ENCODE data around the gene THEM5.

The THEM5 gene

DNA sequence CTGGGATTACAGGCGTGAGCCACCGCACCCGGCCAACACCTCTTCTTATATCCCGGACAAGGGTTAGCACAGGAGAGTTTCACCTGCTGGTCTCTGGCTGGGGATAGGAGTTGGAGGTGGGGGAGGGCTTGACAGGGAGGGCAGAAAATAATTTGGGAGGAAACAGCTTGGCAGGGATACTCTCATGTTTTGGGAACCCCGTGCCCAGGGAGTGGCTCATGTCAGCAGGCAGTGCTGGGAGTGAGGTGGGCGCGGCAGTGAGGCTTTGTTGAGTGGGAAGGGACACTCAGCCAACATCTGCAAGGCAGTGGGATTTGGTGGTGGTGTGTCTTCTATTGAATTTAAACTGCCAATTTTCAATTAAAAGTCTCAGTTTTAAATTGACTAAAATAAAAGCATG is 1.1 kb upstream of the THEM5 start:
- H2AFZ ChIP-seq (ENCODE audit: low read length, unreplicated experiment), result no peak overlapping the region
- H3K79me2 ChIP-seq (ENCODE audit: control insufficient read depth, insufficient read depth, low read length, unreplicated experiment), result no peaks in the 10 kb centered on the region
- no peak overlapping the region for H3K4me3 ChIP-seq (ENCODE audit: low read depth, low read length)
- no peak overlapping the region for H3K27ac ChIP-seq (ENCODE audit: low read depth, low read length)
- H3K4me1 ChIP-seq (ENCODE audit: control insufficient read depth, insufficient read depth, low read length, unreplicated experiment), result peaks cover 13% of the 10 kb centered on the region
- H3K36me3 ChIP-seq (ENCODE audit: insufficient read depth, low read length), result no peaks in the 10 kb centered on the region
- H3K27me3 ChIP-seq (ENCODE audit: insufficient read depth, low read length), result no peaks in the 10 kb centered on the region

DNA sequence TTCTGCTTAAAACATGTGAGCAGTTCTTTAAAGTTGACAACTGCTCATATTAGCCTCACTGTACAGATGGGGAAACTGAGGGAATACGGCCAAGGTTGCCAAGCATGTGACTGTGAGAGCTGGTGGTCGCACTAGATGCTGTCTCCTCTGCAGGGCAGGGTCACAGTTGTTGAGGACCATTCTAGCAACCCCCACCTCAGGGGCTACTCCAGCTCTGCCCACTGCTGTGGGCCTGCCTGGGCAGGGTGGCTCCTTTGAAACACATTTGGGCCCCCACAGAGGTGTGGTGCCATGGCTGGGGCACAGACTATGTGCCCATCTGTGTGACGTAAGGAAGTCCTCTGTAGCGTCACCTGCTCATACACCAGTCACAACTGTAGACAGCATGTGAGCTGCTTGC is 779 bp downstream of the THEM5 start:
- Histone ChIP-seq H2AFZ (ENCODE audit: low read length, unreplicated experiment) (no peak overlapping the region), H3K27ac (ENCODE audit: low read depth, low read length) (no peak overlapping the region), H3K79me2 (ENCODE audit: control insufficient read depth, insufficient read depth, low read length, unreplicated experiment) (no peaks in the 10 kb centered on the region), H3K36me3 (ENCODE audit: insufficient read depth, low read length) (no peaks in the 10 kb centered on the region), H3K4me1 (ENCODE audit: control insufficient read depth, insufficient read depth, low read length, unreplicated experiment) (peaks cover 7% of the 10 kb centered on the region), H3K27me3 (ENCODE audit: insufficient read depth, low read length) (no peaks in the 10 kb centered on the region), H3K4me3 (ENCODE audit: low read depth, low read length) (no peak overlapping the region)

DNA sequence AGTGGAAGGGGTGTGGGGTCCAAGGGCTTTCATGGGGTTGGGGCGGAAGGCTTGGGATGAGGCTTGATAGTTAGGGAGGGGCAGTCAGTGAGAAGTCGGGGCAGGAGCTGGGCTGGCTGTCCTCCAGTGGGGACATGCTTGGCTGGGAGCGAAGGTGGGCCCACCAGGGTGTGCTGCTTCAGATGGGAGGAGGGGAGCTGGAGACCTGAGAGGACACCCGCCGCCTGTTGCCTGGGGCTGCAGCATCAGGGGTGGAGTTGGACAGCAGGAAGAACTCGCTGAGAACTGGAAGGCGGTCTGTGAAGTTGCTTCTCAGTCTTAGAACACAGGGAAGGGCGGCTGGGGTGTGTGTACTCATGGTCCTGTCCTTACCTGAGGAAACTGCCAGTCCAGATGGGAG is 1.6 kb downstream of the THEM5 start:
- Histone ChIP-seq H3K27ac (ENCODE audit: low read depth, low read length) (no peak overlapping the region), H3K79me2 (ENCODE audit: control insufficient read depth, insufficient read depth, low read length, unreplicated experiment) (no peaks in the 10 kb centered on the region), H3K4me1 (ENCODE audit: control insufficient read depth, insufficient read depth, low read length, unreplicated experiment) (peaks cover 7% of the 10 kb centered on the region), H3K27me3 (ENCODE audit: insufficient read depth, low read length) (no peaks in the 10 kb centered on the region), H3K36me3 (ENCODE audit: insufficient read depth, low read length) (no peaks in the 10 kb centered on the region), H3K4me3 (ENCODE audit: low read depth, low read length) (no peak overlapping the region), H2AFZ (ENCODE audit: low read length, unreplicated experiment) (no peak overlapping the region)

DNA sequence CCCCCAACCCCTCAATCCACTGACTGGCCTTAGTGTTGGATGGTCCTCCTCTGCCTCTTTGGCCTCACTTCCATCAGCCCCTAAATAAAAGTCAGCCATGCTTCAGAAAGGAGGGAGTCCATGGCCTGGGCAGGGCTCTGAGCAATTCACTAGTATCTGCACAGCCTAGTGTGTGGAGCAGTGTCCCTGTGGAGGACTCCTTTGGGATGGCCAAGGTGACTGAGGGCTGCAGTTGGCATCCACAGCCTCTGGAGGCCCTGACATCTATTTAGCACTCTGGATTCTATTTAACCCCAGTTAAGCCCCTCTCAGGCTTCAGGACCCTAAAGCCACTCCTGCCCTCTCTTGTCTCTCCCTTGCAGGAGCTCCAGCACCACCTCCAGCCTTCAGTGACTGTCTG is 3.6 kb downstream of the THEM5 start:
- Histone ChIP-seq H2AFZ (ENCODE audit: low read length, unreplicated experiment) (no peak overlapping the region), H3K4me3 (ENCODE audit: low read depth, low read length) (no peak overlapping the region), H3K27ac (ENCODE audit: low read depth, low read length) (no peak overlapping the region), H3K27me3 (ENCODE audit: insufficient read depth, low read length) (no peaks in the 10 kb centered on the region), H3K36me3 (ENCODE audit: insufficient read depth, low read length) (no peaks in the 10 kb centered on the region), H3K4me1 (ENCODE audit: control insufficient read depth, insufficient read depth, low read length, unreplicated experiment) (peaks cover 10% of the 10 kb centered on the region), H3K79me2 (ENCODE audit: control insufficient read depth, insufficient read depth, low read length, unreplicated experiment) (no peaks in the 10 kb centered on the region)

DNA sequence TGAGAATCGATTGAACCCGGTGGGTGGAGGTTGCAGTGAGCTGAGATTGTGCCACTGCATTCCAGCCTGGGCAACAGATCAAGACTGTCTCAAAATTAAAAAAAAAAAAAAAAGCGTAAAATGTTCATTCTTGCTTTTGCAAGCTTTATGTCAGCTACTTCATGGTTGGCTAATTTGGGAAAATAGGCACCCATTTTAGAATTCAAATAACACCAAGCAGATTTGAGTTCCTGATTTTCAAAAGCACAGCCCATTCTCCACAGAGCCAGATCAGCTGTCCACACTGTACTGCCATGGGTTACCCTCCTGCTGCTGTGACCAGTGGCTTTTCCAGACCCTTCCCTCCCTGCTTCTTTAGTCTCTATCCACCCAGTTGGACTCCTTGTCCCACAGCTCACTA is 4.4 kb downstream of the THEM5 start:
- Histone ChIP-seq H3K4me1 (ENCODE audit: control insufficient read depth, insufficient read depth, low read length, unreplicated experiment) (peaks cover 10% of the 10 kb centered on the region), H3K36me3 (ENCODE audit: insufficient read depth, low read length) (no peaks in the 10 kb centered on the region), H2AFZ (ENCODE audit: low read length, unreplicated experiment) (no peak overlapping the region), H3K27me3 (ENCODE audit: insufficient read depth, low read length) (no peaks in the 10 kb centered on the region), H3K27ac (ENCODE audit: low read depth, low read length) (no peak overlapping the region), H3K79me2 (ENCODE audit: control insufficient read depth, insufficient read depth, low read length, unreplicated experiment) (no peaks in the 10 kb centered on the region), H3K4me3 (ENCODE audit: low read depth, low read length) (no peak overlapping the region)

DNA sequence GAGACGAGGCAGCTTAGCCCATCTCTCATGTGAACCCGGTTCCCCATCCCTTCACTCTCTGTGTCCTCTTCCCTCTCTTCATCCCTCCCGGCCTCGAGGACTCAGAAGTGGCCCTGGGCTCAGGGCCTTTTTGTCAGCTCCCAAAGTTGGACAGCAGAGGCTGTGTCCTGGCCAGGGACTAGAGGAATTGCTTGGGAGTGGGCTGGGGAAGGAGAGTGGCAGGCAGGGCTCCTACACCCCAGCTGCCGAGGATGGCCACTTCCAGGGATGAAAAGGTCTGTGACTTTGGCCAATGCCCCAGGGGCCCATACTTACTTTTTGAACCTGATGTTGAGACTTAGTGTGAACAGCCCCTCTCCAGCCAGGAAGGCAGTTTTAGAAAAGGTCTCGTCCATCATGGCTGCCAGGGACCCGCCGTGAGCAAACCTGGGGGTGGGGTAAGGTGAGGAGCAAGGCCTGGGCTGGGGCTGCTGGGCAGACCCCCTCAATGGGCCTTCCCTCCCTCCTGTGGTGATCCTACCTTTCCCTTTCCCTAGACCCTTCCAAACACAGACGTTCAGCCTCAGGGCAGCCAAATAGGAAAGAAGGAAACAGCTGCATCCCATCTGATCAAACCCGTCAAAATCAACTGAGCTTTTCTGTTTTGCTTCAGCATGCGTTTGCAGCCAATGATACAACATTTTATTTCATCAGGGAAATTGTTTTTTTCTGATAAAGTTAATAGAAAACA is 5.5 kb downstream of the THEM5 start:
- Histone ChIP-seq H2AFZ (ENCODE audit: low read length, unreplicated experiment) (no peak overlapping the region), H3K27me3 (ENCODE audit: insufficient read depth, low read length) (no peaks in the 10 kb centered on the region), H3K27ac (ENCODE audit: low read depth, low read length) (no peak overlapping the region), H3K36me3 (ENCODE audit: insufficient read depth, low read length) (no peaks in the 10 kb centered on the region), H3K79me2 (ENCODE audit: control insufficient read depth, insufficient read depth, low read length, unreplicated experiment) (no peaks in the 10 kb centered on the region), H3K4me1 (ENCODE audit: control insufficient read depth, insufficient read depth, low read length, unreplicated experiment) (peaks cover 10% of the 10 kb centered on the region), H3K4me3 (ENCODE audit: low read depth, low read length) (no peak overlapping the region)

DNA sequence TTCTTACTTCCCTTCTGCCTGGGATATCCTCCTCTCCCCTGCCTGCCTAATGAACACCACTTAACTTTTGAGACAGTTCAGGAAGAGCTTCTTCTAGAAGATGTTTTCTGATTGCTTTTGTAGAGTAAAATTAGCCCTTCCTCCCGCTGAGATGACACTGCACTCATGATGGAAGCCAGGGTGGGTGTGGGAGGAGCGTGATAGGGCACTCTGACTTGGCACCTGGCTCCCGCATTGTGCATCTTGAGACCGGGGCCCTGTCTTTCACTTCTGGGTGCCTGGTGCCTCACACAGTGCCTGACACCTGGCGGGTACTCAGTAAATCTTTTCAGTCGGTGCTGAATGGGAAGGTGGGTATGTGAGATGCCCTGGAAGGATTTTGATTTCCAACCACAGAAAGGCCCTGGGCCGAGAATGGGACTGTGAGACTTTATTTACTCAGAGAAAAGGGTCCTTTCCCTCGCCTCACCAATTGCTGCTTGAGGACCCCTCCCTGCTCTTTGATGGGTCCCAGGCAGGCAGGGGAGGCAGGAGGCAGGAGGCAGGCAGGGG is 6.8 kb downstream of the THEM5 start:
- Histone ChIP-seq H3K4me3 (ENCODE audit: low read depth, low read length) (peak overlapping the region; percentile 6; the same call in 1 of the 2 replicates), H3K27me3 (ENCODE audit: insufficient read depth, low read length) (no peaks in the 10 kb centered on the region), H3K27ac (ENCODE audit: low read depth, low read length) (0 out of 2 replicates have a peak overlapping the region, but pooled peaks have one; percentile 25), H3K36me3 (ENCODE audit: insufficient read depth, low read length) (no peaks in the 10 kb centered on the region), H3K79me2 (ENCODE audit: control insufficient read depth, insufficient read depth, low read length, unreplicated experiment) (no peaks in the 10 kb centered on the region), H2AFZ (ENCODE audit: low read length, unreplicated experiment) (no peak overlapping the region), H3K4me1 (ENCODE audit: control insufficient read depth, insufficient read depth, low read length, unreplicated experiment) (peaks cover 11% of the 10 kb centered on the region)

DNA sequence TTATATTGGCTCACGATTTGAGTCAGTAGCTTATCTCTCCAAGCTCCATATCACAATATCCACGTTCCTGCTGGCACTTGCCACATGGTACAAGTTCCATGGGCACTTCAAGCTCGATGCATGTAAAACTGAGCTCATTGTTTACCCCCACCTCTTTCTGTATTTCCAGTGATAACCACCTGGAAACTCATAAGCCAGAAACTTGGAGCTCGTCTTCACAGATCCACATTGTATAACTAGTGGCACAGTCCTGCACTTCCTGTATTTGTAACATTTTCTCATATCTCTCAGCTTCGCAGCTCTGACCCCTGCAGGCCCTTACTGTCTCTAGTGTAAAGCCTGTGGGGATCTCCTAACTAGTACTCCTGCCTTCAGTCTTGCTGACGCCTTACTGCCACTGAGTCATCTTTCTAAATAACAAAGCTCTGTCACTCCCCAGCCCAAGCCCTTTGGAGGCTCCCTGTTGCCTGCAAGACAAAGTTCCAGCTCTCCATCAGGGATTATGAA is 7.4 kb downstream of the THEM5 start:
- Histone ChIP-seq H3K79me2 (ENCODE audit: control insufficient read depth, insufficient read depth, low read length, unreplicated experiment) (no peaks in the 10 kb centered on the region), H2AFZ (ENCODE audit: low read length, unreplicated experiment) (peak overlapping the region; percentile 82), H3K27ac (ENCODE audit: low read depth, low read length) (peak overlapping the region; percentile 49; the same call in 1 of the 2 replicates), H3K4me3 (ENCODE audit: low read depth, low read length) (no peak overlapping the region), H3K27me3 (ENCODE audit: insufficient read depth, low read length) (no peaks in the 10 kb centered on the region), H3K36me3 (ENCODE audit: insufficient read depth, low read length) (no peaks in the 10 kb centered on the region), H3K4me1 (ENCODE audit: control insufficient read depth, insufficient read depth, low read length, unreplicated experiment) (peaks cover 18% of the 10 kb centered on the region)

DNA sequence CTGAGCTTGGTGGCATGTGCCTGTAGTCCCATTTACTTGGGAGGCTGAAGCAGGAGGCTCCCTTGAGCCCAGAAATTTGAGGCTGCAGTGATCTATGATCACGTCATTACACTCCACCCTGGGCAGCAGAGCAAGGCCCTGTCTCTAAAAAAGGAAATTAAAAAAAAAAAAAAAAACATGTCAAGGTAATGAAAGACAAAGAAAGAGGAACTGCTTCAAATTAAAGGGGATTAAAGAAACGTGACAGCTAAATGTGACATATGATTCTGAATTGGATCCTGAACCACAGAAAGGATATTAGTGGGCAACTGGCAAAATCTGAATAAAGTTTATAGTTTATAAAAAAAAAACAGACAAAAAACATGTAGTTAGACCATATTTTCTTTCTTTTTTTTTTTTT is 10.1 kb downstream of the THEM5 start:
- Histone ChIP-seq H2AFZ (ENCODE audit: low read length, unreplicated experiment) (no peak overlapping the region), H3K27me3 (ENCODE audit: insufficient read depth, low read length) (peaks cover 6% of the 10 kb centered on the region; the same call in 1 of the 2 replicates), H3K4me3 (ENCODE audit: low read depth, low read length) (no peak overlapping the region), H3K27ac (ENCODE audit: low read depth, low read length) (no peak overlapping the region), H3K4me1 (ENCODE audit: control insufficient read depth, insufficient read depth, low read length, unreplicated experiment) (peaks cover 34% of the 10 kb centered on the region), H3K36me3 (ENCODE audit: insufficient read depth, low read length) (no peaks in the 10 kb centered on the region), H3K79me2 (ENCODE audit: control insufficient read depth, insufficient read depth, low read length, unreplicated experiment) (no peaks in the 10 kb centered on the region)

DNA sequence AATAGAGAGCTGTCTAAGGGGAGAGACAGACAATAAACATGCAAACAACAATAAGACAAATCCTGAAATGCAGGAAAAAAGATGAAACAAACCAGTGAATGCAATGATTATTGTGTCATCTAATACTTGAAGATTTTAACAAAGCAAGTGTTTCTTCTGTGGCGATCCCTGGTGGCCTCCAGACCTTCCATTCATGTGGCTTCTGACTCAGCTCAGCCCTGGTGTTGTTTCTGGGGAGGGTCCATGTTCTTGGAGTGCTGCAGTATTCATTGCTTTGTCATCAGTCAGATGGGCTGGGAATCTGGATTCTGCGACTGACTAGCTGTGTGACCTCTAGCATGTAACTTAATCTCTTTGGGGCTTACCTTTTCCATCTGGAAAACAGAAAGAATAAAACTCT is 12.4 kb downstream of the THEM5 start:
- Histone ChIP-seq H3K4me3 (ENCODE audit: low read depth, low read length) (peak overlapping the region; percentile 6), H3K79me2 (ENCODE audit: control insufficient read depth, insufficient read depth, low read length, unreplicated experiment) (no peaks in the 10 kb centered on the region), H3K27me3 (ENCODE audit: insufficient read depth, low read length) (peaks cover 13% of the 10 kb centered on the region; the same call in 1 of the 2 replicates), H2AFZ (ENCODE audit: low read length, unreplicated experiment) (no peak overlapping the region), H3K36me3 (ENCODE audit: insufficient read depth, low read length) (no peaks in the 10 kb centered on the region), H3K27ac (ENCODE audit: low read depth, low read length) (peak overlapping the region; percentile 32; the same call in 1 of the 2 replicates), H3K4me1 (ENCODE audit: control insufficient read depth, insufficient read depth, low read length, unreplicated experiment) (peaks cover 38% of the 10 kb centered on the region)

DNA sequence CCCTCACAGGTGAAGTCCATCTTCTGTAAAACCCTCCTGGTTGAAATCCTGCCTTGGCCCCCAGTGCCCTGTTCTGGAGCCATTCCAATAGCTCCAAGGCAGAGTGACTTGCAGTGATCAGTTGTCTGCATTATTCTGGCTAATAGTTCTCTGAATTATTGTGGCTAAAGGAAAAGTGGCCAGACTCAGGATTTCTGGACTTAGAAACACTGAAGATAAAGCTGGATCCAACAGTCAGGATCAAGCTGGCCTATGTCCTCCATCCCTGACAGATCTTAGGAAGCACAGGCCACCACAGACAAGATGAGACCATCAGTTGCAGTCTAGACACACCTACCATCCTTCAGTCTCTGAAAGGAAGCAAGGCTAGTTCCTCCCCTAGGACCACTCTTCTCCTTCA is 13.1 kb downstream of the THEM5 start:
- Histone ChIP-seq H3K27ac (ENCODE audit: low read depth, low read length) (no peak overlapping the region), H3K36me3 (ENCODE audit: insufficient read depth, low read length) (no peaks in the 10 kb centered on the region), H3K4me3 (ENCODE audit: low read depth, low read length) (no peak overlapping the region), H3K79me2 (ENCODE audit: control insufficient read depth, insufficient read depth, low read length, unreplicated experiment) (no peaks in the 10 kb centered on the region), H2AFZ (ENCODE audit: low read length, unreplicated experiment) (no peak overlapping the region), H3K27me3 (ENCODE audit: insufficient read depth, low read length) (peaks cover 13% of the 10 kb centered on the region; the same call in 1 of the 2 replicates), H3K4me1 (ENCODE audit: control insufficient read depth, insufficient read depth, low read length, unreplicated experiment) (peaks cover 34% of the 10 kb centered on the region)
